Uterus (tissue), 4 donors: ENCODE results near the gene TDG. TPM values are rescaled to one million over a fixed set of nuclear protein-coding genes. Genes with fewer than 3 reads are reported as not detected.
A peak's percentile ranks its signal among the peaks of the same experiment; 100 is the strongest.

ENCODE experiments used
- DNase-seq, 2 donors: peaks; one replicate each; pipeline ENCODE4 v3.0.0-alpha.2; 2019 to 2020
- H3K27ac ChIP-seq, 2 donors: fragments of 200-600 bp; sonication (generic); 1 replicate in 1 of 2; 2 replicates in 1 of 2; pipeline ENCODE4 v1.5.1; 2016 to 2018
- H3K27me3 ChIP-seq, 2 donors: fragments of 200-600 bp; sonication (generic); one replicate each; pipeline ENCODE4 v1.5.1; 2018 to 2019; ENCODE audit warnings: control low read depth in 1 of 2
- H3K36me3 ChIP-seq, 2 donors: fragments of 200-600 bp; sonication (generic); one replicate each; pipeline ENCODE4 v1.5.1; 2019; ENCODE audit warnings: control low read depth in 1 of 2
- H3K4me1 ChIP-seq, 2 donors: fragments of 200-600 bp; sonication (generic); one replicate each; pipeline ENCODE4 v1.5.1; 2018 to 2019; ENCODE audit warnings: control low read depth in 1 of 2
- H3K4me3 ChIP-seq, 2 donors: fragments of 200-600 bp; sonication (generic); 1 replicate in 1 of 2; 2 replicates in 1 of 2; pipeline ENCODE4 v1.5.1; 2018 to 2019; ENCODE audit warnings: mild to moderate bottlenecking in 1 of 2
- H3K9me3 ChIP-seq, 2 donors: fragments of 200-600 bp; sonication (generic); one replicate each; pipeline ENCODE4 v1.5.1; 2019; ENCODE audit warnings: control low read depth in 1 of 2
- CTCF ChIP-seq, 4 experiments: fragments of 200-600 bp in 2 of 4; fragments of 450-650 bp in 2 of 4; sonication (generic) in 2 of 4; IDR thresholded peaks; one replicate each; pipeline ENCODE4 v1.5.1; 2016 to 2019; ENCODE audit warnings: antibody characterized with exemption in 4 of 4, mild to moderate bottlenecking in 2 of 4, moderate library complexity in 1 of 4
- POLR2A ChIP-seq, 2 donors: fragments of 450-650 bp; IDR thresholded peaks; one replicate each; pipeline ENCODE4 v1.6.1; 2016; ENCODE audit warnings: antibody characterized with exemption in 2 of 2, mild to moderate bottlenecking in 1 of 2, moderate library complexity in 1 of 2
- intact Hi-C: fragments of 100-400 bp; cut with DNase I; formaldehyde crosslinking; loops from one replicate; pipeline ENCODE4 v1.15.1; 2023; ENCODE audit warnings: low total_unique reads
- total RNA-seq, 4 donors: library from RNA; depleted of rRNA in 3 of 4; stranded (reverse); fragments of >200 nt in 3 of 4; gene quantifications; one replicate each; pipeline versions ENCODE4 v1.1.0 to v1.2.4, GENCODE V29; 2014 to 2023
- donor health status: DM: yes; HTN: yes; CAD: no.

The TDG gene
- total RNA-seq, 4 donors from 2014 or later: 8.7 to 46.3 (median 19.9) TPM

- no peaks in the 10 kb centered on the region for H3K9me3 ChIP-seq
- peak overlapping the region; percentile 61 to 98 for H3K4me3 ChIP-seq
- H3K36me3 ChIP-seq: no peaks in the 10 kb centered on the region
- peak overlapping the region; percentile 95 to 97 for H3K27ac ChIP-seq
- TF ChIP-seq CTCF (IDR thresholded peaks at IDR 0.05) (no peak), POLR2A (IDR thresholded peaks at IDR 0.05) (peak; percentile 25 to 70)
- DNase-seq: peak; percentile 84 to 94
- peaks cover 4 to 12% of the 10 kb centered on the region in 2 donors for H3K4me1 ChIP-seq
- no peaks in the 10 kb centered on the region for H3K27me3 ChIP-seq
- intact Hi-C loops: loop anchor here (10.0 kb wide), 1 partner anchor 54 kb away; no protein-coding TSS in a partner anchor
Observed at GRCh38 chr12:103929046-103929783, 36.5 kb upstream of the TDG start.

- H3K27ac ChIP-seq: peak overlapping the region; percentile 95 to 97
- TF ChIP-seq POLR2A (IDR thresholded peaks at IDR 0.05) (no peak), CTCF (IDR thresholded peaks at IDR 0.05) (no peak)
- H3K4me1 ChIP-seq: peaks cover 4 to 12% of the 10 kb centered on the region in 2 donors
- peak overlapping the region; percentile 61 to 98 for H3K4me3 ChIP-seq
- no peaks in the 10 kb centered on the region for H3K27me3 ChIP-seq
- H3K36me3 ChIP-seq: no peaks in the 10 kb centered on the region
- no peak for DNase-seq
- H3K9me3 ChIP-seq: no peaks in the 10 kb centered on the region
- intact Hi-C loops: loop anchor here (10.0 kb wide), 1 partner anchor 55 kb away; no protein-coding TSS in a partner anchor
Observed at GRCh38 chr12:103929784-103930033, 36.0 kb upstream of the TDG start.

GRCh38 chr12:103930034-103930786, 35.5 kb upstream of the TDG start, which contains the start of gene HSP90B1:
HSP90B1 (plus strand) TSS chr12:103930410; CDS start chr12:103930516, 106 bp downstream.
- H3K27ac ChIP-seq: peak within 1 kb of the TSS; percentile 95 to 97
- TF ChIP-seq CTCF (IDR thresholded peaks at IDR 0.05) (peak in 2 of 4 experiments; percentile 11 to 19), POLR2A (IDR thresholded peaks at IDR 0.05) (peak; percentile 97)
- peak; percentile 99 to 100 for DNase-seq
- H3K27me3 ChIP-seq: no peaks in the 10 kb centered on the region
- H3K4me3 ChIP-seq: peak within 1 kb of the TSS; percentile 97 to 98
- intact Hi-C loops: no loop called here
- H3K4me1 ChIP-seq: peaks cover 4 to 12% of the 10 kb centered on the region in 2 donors
- no peaks in the 10 kb centered on the region for H3K36me3 ChIP-seq
- H3K9me3 ChIP-seq: no peaks in the 10 kb centered on the region

- H3K9me3 ChIP-seq: no peaks in the 10 kb centered on the region
- no peaks in the 10 kb centered on the region for H3K27me3 ChIP-seq
- H3K4me1 ChIP-seq: peaks cover 4 to 13% of the 10 kb centered on the region in 2 donors
- intact Hi-C loops: no loop called here
- TF ChIP-seq CTCF (IDR thresholded peaks at IDR 0.05) (no peak), POLR2A (IDR thresholded peaks at IDR 0.05) (no peak)
- H3K27ac ChIP-seq: peak overlapping the region; percentile 95
- H3K4me3 ChIP-seq: peak overlapping the region; percentile 97 to 98
- DNase-seq: peak; percentile 44 to 66
- no peaks in the 10 kb centered on the region for H3K36me3 ChIP-seq
Observed at GRCh38 chr12:103930787-103931735, 34.6 kb upstream of the TDG start.
